ENCODE data around the gene EHMT2.

EHMT2 gene

GRCh38 chr6:31897612-31898382 lies at the start of gene EHMT2:
Gene EHMT2 (minus strand): TSS chr6:31897698. CDS start chr6:31897677, 21 bp downstream.
- no peak for DNase-seq (ENCODE audit: extremely low read depth, low read depth)
- no peak for TF ChIP-seq CTCF (IDR thresholded peaks at IDR 0.05; ENCODE audit: low read depth, low read length)

GRCh38 chr6:31947070-31947675 lies 49.7 kb upstream of the EHMT2 start:
- TF ChIP-seq CTCF (IDR thresholded peaks at IDR 0.05; ENCODE audit: low read depth, low read length) = no peak

GRCh38 chr6:31946370-31946885 lies 48.9 kb upstream of the EHMT2 start:
- DNase-seq (ENCODE audit: extremely low read depth, low read depth) = no peak
- TF ChIP-seq CTCF (IDR thresholded peaks at IDR 0.05; ENCODE audit: low read depth, low read length) = no peak

More at GRCh38 chr6:31947070-31947675, 49.7 kb upstream of the EHMT2 start:
- DNase-seq (ENCODE audit: extremely low read depth, low read depth) = no peak

GRCh38 chr6:31945507-31946369 lies 48.2 kb upstream of the EHMT2 start, which contains the start of gene CFB:
Gene CFB (plus strand): TSS chr6:31946095. CDS start chr6:31946222, 127 bp downstream.
- TF ChIP-seq CTCF (IDR thresholded peaks at IDR 0.05; ENCODE audit: low read depth, low read length) = no peak
- DNase-seq (ENCODE audit: extremely low read depth, low read depth) = peak; percentile 68

GRCh38 chr6:31945154-31945506 lies 47.6 kb upstream of the EHMT2 start:
- TF ChIP-seq CTCF (IDR thresholded peaks at IDR 0.05; ENCODE audit: low read depth, low read length) = no peak
- DNase-seq (ENCODE audit: extremely low read depth, low read depth) = no peak

- no peak for DNase-seq (ENCODE audit: extremely low read depth, low read depth)
- no peak for TF ChIP-seq CTCF (IDR thresholded peaks at IDR 0.05; ENCODE audit: low read depth, low read length)
Measured at GRCh38 chr6:31943742-31944141, 46.2 kb upstream of the EHMT2 start.
